Sigmoid colon (tissue), 4 donors: ENCODE measurements around the gene SOX13.

ENCODE experiments used
- CTCF ChIP-seq, 4 experiments: fragments of 450-650 bp in 3 of 4; fragments of 200-600 bp in 1 of 4; IDR thresholded peaks; one replicate each; pipeline ENCODE4 v1.5.1; 2016 to 2019; ENCODE audit warnings: antibody characterized with exemption in 4 of 4, mild to moderate bottlenecking in 3 of 4, moderate library complexity in 2 of 4
- EP300 ChIP-seq, 4 donors: sonication (generic); formaldehyde crosslinking; IDR thresholded peaks; one replicate each; pipeline ENCODE4 v1.6.1; 2017; ENCODE audit warnings: antibody characterized with exemption in 4 of 4
- POLR2A ChIP-seq, 2 donors: fragments of 450-650 bp; IDR thresholded peaks; one replicate each; pipeline ENCODE4 v1.6.1; 2016; ENCODE audit warnings: antibody characterized with exemption in 2 of 2, mild to moderate bottlenecking in 2 of 2, moderate library complexity in 2 of 2
- POLR2AphosphoS5 ChIP-seq, 4 donors: sonication (generic); formaldehyde crosslinking; IDR thresholded peaks; one replicate each; pipeline ENCODE4 v1.6.1; 2017; ENCODE audit warnings: antibody characterized with exemption in 4 of 4

DNA sequence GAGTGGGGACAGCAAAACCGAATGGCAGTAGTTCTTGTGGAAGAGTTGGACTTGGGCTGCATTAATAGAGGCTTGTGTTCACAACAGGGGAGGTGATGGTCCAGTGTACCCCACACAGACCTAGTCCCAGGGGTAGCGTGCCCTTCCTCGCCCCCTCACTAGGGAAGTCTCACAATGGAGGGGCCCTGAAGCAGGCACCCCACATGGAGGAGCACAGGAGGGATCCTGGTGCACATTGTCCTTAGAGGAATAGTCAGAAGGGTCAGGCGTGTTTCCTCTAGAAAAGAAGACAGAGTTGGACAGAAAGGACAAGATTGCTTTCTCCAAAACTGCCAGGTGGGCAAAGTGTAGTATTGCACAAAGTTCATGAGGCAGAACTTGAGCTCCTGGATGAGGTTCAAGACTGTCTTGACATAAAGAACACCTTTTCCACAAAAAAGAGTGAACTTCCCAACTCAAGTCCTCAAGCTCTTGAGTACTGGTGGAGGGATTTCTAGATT, 55.6 kb downstream of the SOX13 start:
- TF ChIP-seq CTCF (IDR thresholded peaks at IDR 0.05), result no peak
- no peak for TF ChIP-seq POLR2A (IDR thresholded peaks at IDR 0.05)
- peak in 1 of 4 donors; percentile 7 for TF ChIP-seq POLR2AphosphoS5 (IDR thresholded peaks at IDR 0.05)
- no peak for TF ChIP-seq EP300 (IDR thresholded peaks at IDR 0.05)
